Measurements from ENCODE around the gene CKAP4. TPM values are rescaled to one million over a fixed set of nuclear protein-coding genes. Genes with fewer than 3 reads are reported as not detected.

CKAP4 gene
- polyA plus RNA-seq, 2 of the 4 experiments (the other 2 are of a cell fraction) = 70.4 to 108 TPM

- TF ChIP-seq KDM5A (IDR thresholded peaks at IDR 0.05) (no peak), BCL3 (IDR thresholded peaks at IDR 0.05) (no peak)
These were observed 27.3 kb downstream of the CKAP4 start (continued) for GRCh38 chr12:106220536-106220935.

- peaks cover 34% of the 10 kb centered on the region for H3K9me3 ChIP-seq
- 45% methylated on average over 1 of the region's 1 CpG for WGBS (ENCODE audit: missing lambda C conversion rate)
- POLR2A ChIA-PET = no interaction called here
- no peak for DNase-seq (ENCODE audit: low read depth in 1 of 2, low spot score in 1 of 2)
- CTCF ChIA-PET = interaction anchor here (3.4 kb wide), 1 partner anchor 8 kb away, joined by 23 read pairs; no protein-coding TSS in a partner anchor
- no peak for FAIRE-seq
- no peaks in the 10 kb centered on the region for H3K4me1 ChIP-seq
- no peak overlapping the region for H3K4me3 ChIP-seq
- no peak overlapping the region for H3K4me2 ChIP-seq
- no peak overlapping the region for H3K27ac ChIP-seq
- no peak for ATAC-seq
- TF ChIP-seq JUN (IDR thresholded peaks at IDR 0.05) = no peak
- no peak for TF ChIP-seq ZSCAN20 (CRISPR knock-in tag; IDR thresholded peaks at IDR 0.05)
- TF ChIP-seq MAZ (IDR thresholded peaks at IDR 0.05; ENCODE audit: borderline replicate concordance, low read depth, low read length) = no peak
These were observed 28.8 kb downstream of the CKAP4 start for GRCh38 chr12:106219043-106219442.

GRCh38 chr12:106217706-106218105 lies 30.1 kb downstream of the CKAP4 start:
- peaks cover 34% of the 10 kb centered on the region for H3K9me3 ChIP-seq
- no peak overlapping the region for H3K27ac ChIP-seq
- POLR2A ChIA-PET = no interaction called here
- FAIRE-seq = no peak
- CTCF ChIA-PET = interaction anchor here (3.4 kb wide), 1 partner anchor 9 kb away, joined by 23 read pairs; no protein-coding TSS in a partner anchor
- no peaks in the 10 kb centered on the region for H3K4me1 ChIP-seq
- H3K4me2 ChIP-seq = no peak overlapping the region
- TF ChIP-seq PHF8 (IDR thresholded peaks at IDR 0.05; ENCODE audit: borderline replicate concordance, low read depth) (no peak), RAD21 (conservative IDR thresholded peaks at IDR 0.05 in 1 of 2, IDR thresholded peaks at IDR 0.05 in 1 of 2) (no peak), HOXA7 (CRISPR knock-in tag; IDR thresholded peaks at IDR 0.05) (no peak), CBX8 (IDR thresholded peaks at IDR 0.05) (no peak), NR3C1 (IDR thresholded peaks at IDR 0.05) (no peak), POLR2A (IDR thresholded peaks at IDR 0.05; ENCODE audit: low read length) (no peak), ZFP36 (IDR thresholded peaks at IDR 0.05; ENCODE audit: borderline replicate concordance, partially characterized antibody) (no peak), ELK1 (IDR thresholded peaks at IDR 0.05; ENCODE audit: low read depth, low read length) (no peak), ZNF302 (CRISPR knock-in tag; IDR thresholded peaks at IDR 0.05) (no peak), ATOH8 (CRISPR knock-in tag; IDR thresholded peaks at IDR 0.05; ENCODE audit: low read depth) (no peak), POLR2AphosphoS2 (conservative IDR thresholded peaks at IDR 0.05; ENCODE audit: low read length) (no peak), PBX3 (IDR thresholded peaks at IDR 0.05) (no peak), CBX2 (IDR thresholded peaks at IDR 0.05; ENCODE audit: borderline replicate concordance, low read depth) (no peak), TFCP2L1 (CRISPR knock-in tag; IDR thresholded peaks at IDR 0.05) (no peak), ZSCAN20 (CRISPR knock-in tag; IDR thresholded peaks at IDR 0.05) (no peak), GATA3 (IDR thresholded peaks at IDR 0.05; ENCODE audit: borderline replicate concordance) (no peak), HOXB13 (CRISPR knock-in tag; IDR thresholded peaks at IDR 0.05; ENCODE audit: low read depth) (no peak), HEYL (CRISPR knock-in tag; IDR thresholded peaks at IDR 0.05) (no peak), HMGXB4 (CRISPR knock-in tag; IDR thresholded peaks at IDR 0.05; ENCODE audit: borderline replicate concordance) (no peak)
- 13% methylated on average over 2 of the region's 2 CpGs for WGBS (ENCODE audit: missing lambda C conversion rate)
- DNase-seq (ENCODE audit: low read depth in 1 of 2, low spot score in 1 of 2) = no peak
- no peak overlapping the region for H3K4me3 ChIP-seq
- ATAC-seq = no peak
